HUES48 (cell line): Measurements from ENCODE around the gene USP13.
"Not testable (repeated sequence)": the region's sequence is repeated elsewhere in the genome, so short reads cannot be mapped to it uniquely, and the experiment has no call there.

Experiments used
- H3K27ac ChIP-seq: one replicate; pipeline ENCODE4 v1.7.0; 2013; ENCODE audit warnings: low read depth, low read length, inconsistent platforms
- H3K27me3 ChIP-seq: 2 replicates; pipeline ENCODE4 v1.6.1; 2013; ENCODE audit warnings: mild to moderate bottlenecking, low read length; ENCODE audit not compliant: control insufficient read depth, insufficient read depth
- H3K36me3 ChIP-seq: 2 replicates; pipeline ENCODE4 v1.6.1; 2013; ENCODE audit warnings: low read length; ENCODE audit not compliant: control insufficient read depth, insufficient read depth
- H3K4me1 ChIP-seq: 2 replicates; pipeline ENCODE4 v1.6.1; 2013; ENCODE audit warnings: mild to moderate bottlenecking, low read length; ENCODE audit not compliant: control insufficient read depth, insufficient read depth
- H3K4me3 ChIP-seq: 2 replicates; pipeline ENCODE4 v1.5.1; 2013; ENCODE audit warnings: mild to moderate bottlenecking, low read depth, low read length
- H3K9ac ChIP-seq: 2 replicates; pipeline ENCODE4 v1.6.1; 2013; ENCODE audit warnings: mild to moderate bottlenecking, low read depth, low read length, moderate library complexity
- H3K9me3 ChIP-seq: 2 replicates; pipeline ENCODE4 v1.6.1; 2013; ENCODE audit warnings: low read length; ENCODE audit not compliant: control insufficient read depth, insufficient read depth

Gene USP13

GRCh38 chr3:179766416-179767133, 113.7 kb downstream of the USP13 start:
- Histone ChIP-seq H3K36me3 (peaks cover 63% of the 10 kb centered on the region), H3K27ac (no peak overlapping the region), H3K9me3 (no peaks in the 10 kb centered on the region), H3K27me3 (no peaks in the 10 kb centered on the region), H3K4me1 (peaks cover 5% of the 10 kb centered on the region), H3K9ac (no peak overlapping the region), H3K4me3 (no peak overlapping the region)

- Histone ChIP-seq H3K27ac (no peak overlapping the region), H3K9ac (no peak overlapping the region), H3K36me3 (peaks cover 53% of the 10 kb centered on the region), H3K27me3 (no peaks in the 10 kb centered on the region), H3K9me3 (no peaks in the 10 kb centered on the region), H3K4me3 (no peak overlapping the region), H3K4me1 (peaks cover 20% of the 10 kb centered on the region)
Measured at GRCh38 chr3:179768080-179768479, 115.2 kb downstream of the USP13 start.

- Histone ChIP-seq H3K27ac (no peak overlapping the region), H3K9me3 (peaks cover 4% of the 10 kb centered on the region; the same call in 1 of the 2 replicates), H3K9ac (no peak overlapping the region), H3K4me3 (no peak overlapping the region), H3K4me1 (peaks cover 24% of the 10 kb centered on the region), H3K27me3 (no peaks in the 10 kb centered on the region), H3K36me3 (peaks cover 48% of the 10 kb centered on the region)
Measured at GRCh38 chr3:179769411-179770247, 116.8 kb downstream of the USP13 start.

GRCh38 chr3:179771797-179772196, 119.0 kb downstream of the USP13 start:
- peaks cover 24% of the 10 kb centered on the region for H3K4me1 ChIP-seq
- H3K27me3 ChIP-seq: no peaks in the 10 kb centered on the region
- H3K9ac ChIP-seq: no peak overlapping the region
- peak overlapping the region; percentile 74 for H3K27ac ChIP-seq
- no peak overlapping the region for H3K4me3 ChIP-seq
- H3K9me3 ChIP-seq: peaks cover 13% of the 10 kb centered on the region
- H3K36me3 ChIP-seq: peaks cover 31% of the 10 kb centered on the region

- no peak overlapping the region for H3K9ac ChIP-seq
- peaks cover 26% of the 10 kb centered on the region for H3K36me3 ChIP-seq
- no peak overlapping the region for H3K4me3 ChIP-seq
- H3K9me3 ChIP-seq: peaks cover 13% of the 10 kb centered on the region
- H3K27ac ChIP-seq: peak overlapping the region; percentile 74
- H3K27me3 ChIP-seq: no peaks in the 10 kb centered on the region
- peaks cover 24% of the 10 kb centered on the region for H3K4me1 ChIP-seq
Measured at GRCh38 chr3:179772297-179772696, 119.5 kb downstream of the USP13 start.

GRCh38 chr3:179775416-179776122, 122.7 kb downstream of the USP13 start:
- Histone ChIP-seq H3K27me3 (no peaks in the 10 kb centered on the region), H3K27ac (no peak overlapping the region), H3K9me3 (peaks cover 13% of the 10 kb centered on the region), H3K4me1 (peaks cover 24% of the 10 kb centered on the region), H3K36me3 (peaks cover 13% of the 10 kb centered on the region), H3K4me3 (no peak overlapping the region), H3K9ac (no peak overlapping the region)

GRCh38 chr3:179782841-179783240, 130.0 kb downstream of the USP13 start:
- not testable (repeated sequence) for H3K9me3 ChIP-seq, H3K27me3 ChIP-seq, H3K4me1 ChIP-seq, H3K4me3 ChIP-seq, H3K9ac ChIP-seq, H3K27ac ChIP-seq
- H3K36me3 ChIP-seq: peaks cover 32% of the 10 kb centered on the region

- Histone ChIP-seq H3K9me3 (no peaks in the 10 kb centered on the region), H3K27ac (no peak overlapping the region), H3K4me1 (no peaks in the 10 kb centered on the region), H3K9ac (no peak overlapping the region), H3K36me3 (peaks cover 11% of the 10 kb centered on the region; the same call in 1 of the 2 replicates), H3K27me3 (no peaks in the 10 kb centered on the region), H3K4me3 (no peak overlapping the region)
Measured at GRCh38 chr3:179788996-179789395, 136.2 kb downstream of the USP13 start.

GRCh38 chr3:179791793-179792192, 139.0 kb downstream of the USP13 start:
- Histone ChIP-seq H3K9ac (no peak overlapping the region), H3K4me3 (no peak overlapping the region), H3K9me3 (no peaks in the 10 kb centered on the region)

GRCh38 chr3:179794355-179794754, 141.5 kb downstream of the USP13 start:
- Histone ChIP-seq H3K9ac (no peak overlapping the region), H3K4me3 (no peak overlapping the region), H3K36me3 (no peaks in the 10 kb centered on the region), H3K4me1 (peaks cover 2% of the 10 kb centered on the region; the same call in 1 of the 2 replicates), H3K27me3 (no peaks in the 10 kb centered on the region), H3K27ac (no peak overlapping the region), H3K9me3 (no peaks in the 10 kb centered on the region)

More at GRCh38 chr3:179791793-179792192, 139.0 kb downstream of the USP13 start:
- Histone ChIP-seq H3K36me3 (0 out of 2 replicates have a peak, but pooled peaks cover 3% of the 10 kb centered on the region), H3K27ac (no peak overlapping the region), H3K4me1 (no peaks in the 10 kb centered on the region), H3K27me3 (no peaks in the 10 kb centered on the region)
